Suprapubic skin (tissue), 4 donors: ENCODE data around the gene KRTAP2-4.

ENCODE experiments used
- CTCF ChIP-seq, 2 donors: fragments of 200-600 bp in 1 of 2; fragments of 450-650 bp in 1 of 2; sonication (generic) in 1 of 2; IDR thresholded peaks; one replicate each; pipeline ENCODE4 v1.5.1; 2016 to 2019; ENCODE audit warnings: antibody characterized with exemption in 2 of 2, mild to moderate bottlenecking in 1 of 2, moderate library complexity in 1 of 2
- EP300 ChIP-seq: sonication (generic); formaldehyde crosslinking; IDR thresholded peaks from one replicate; pipeline ENCODE4 v1.6.1; 2017; ENCODE audit warnings: antibody characterized with exemption
- POLR2A ChIP-seq, 2 donors: fragments of 450-650 bp; IDR thresholded peaks; one replicate each; pipeline ENCODE4 v1.6.1; 2017; ENCODE audit warnings: antibody characterized with exemption in 2 of 2, mild to moderate bottlenecking in 2 of 2, moderate library complexity in 2 of 2
- POLR2AphosphoS5 ChIP-seq, 3 donors: sonication (generic); formaldehyde crosslinking; IDR thresholded peaks; one replicate each; pipeline ENCODE4 v1.6.1; 2017; ENCODE audit warnings: antibody characterized with exemption in 3 of 3

GRCh38 chr17:41049110-41049509 lies 16.6 kb downstream of the KRTAP2-4 start:
- TF ChIP-seq CTCF (IDR thresholded peaks at IDR 0.05) = no peak
- TF ChIP-seq POLR2A (IDR thresholded peaks at IDR 0.05) = no peak
- no peak for TF ChIP-seq POLR2AphosphoS5 (IDR thresholded peaks at IDR 0.05)
- no peak for TF ChIP-seq EP300
